ENCODE measurements around the gene OPRD1.

GRCh38 chr1:28836421-28836956, 24.5 kb downstream of the OPRD1 start:
- no peak for TF ChIP-seq CTCF (IDR thresholded peaks at IDR 0.05; ENCODE audit: low read depth, low read length)
- TF ChIP-seq EZH2phosphoT487 (IDR thresholded peaks at IDR 0.05; ENCODE audit: low read depth): no peak
